Measurements from ENCODE around the gene WDR7.

The WDR7 gene

DNA sequence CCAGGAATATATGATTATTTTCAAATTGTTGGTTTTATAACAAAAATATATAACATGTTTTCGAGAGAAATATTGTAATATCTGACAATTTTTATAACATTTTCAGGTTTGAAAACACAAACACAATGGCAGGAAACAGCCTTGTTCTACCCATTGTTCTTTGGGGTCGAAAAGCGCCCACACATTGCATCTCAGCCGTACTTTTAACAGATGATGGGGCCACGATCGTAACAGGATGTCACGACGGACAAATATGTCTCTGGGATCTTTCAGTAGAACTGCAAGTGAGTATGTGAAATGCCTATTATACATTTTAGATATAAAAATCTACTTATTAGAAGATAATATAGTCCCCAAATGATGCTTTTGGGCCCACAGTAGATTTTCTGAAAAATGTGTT is 21.2 kb downstream of the WDR7 start:
- TF ChIP-seq, protein P1, sequence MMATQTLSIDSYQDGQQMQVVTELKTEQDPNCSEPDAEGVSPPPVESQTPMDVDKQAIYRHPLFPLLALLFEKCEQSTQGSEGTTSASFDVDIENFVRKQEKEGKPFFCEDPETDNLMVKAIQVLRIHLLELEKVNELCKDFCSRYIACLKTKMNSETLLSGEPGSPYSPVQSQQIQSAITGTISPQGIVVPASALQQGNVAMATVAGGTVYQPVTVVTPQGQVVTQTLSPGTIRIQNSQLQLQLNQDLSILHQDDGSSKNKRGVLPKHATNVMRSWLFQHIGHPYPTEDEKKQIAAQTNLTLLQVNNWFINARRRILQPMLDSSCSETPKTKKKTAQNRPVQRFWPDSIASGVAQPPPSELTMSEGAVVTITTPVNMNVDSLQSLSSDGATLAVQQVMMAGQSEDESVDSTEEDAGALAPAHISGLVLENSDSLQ (IDR thresholded peaks at IDR 0.05) = no peak
- TF ChIP-seq FOXA1 (IDR thresholded peaks at IDR 0.05) (no peak), BHLHE40 (IDR thresholded peaks at IDR 0.05; ENCODE audit: borderline replicate concordance) (no peak), LEF1 (IDR thresholded peaks at IDR 0.05; ENCODE audit: borderline replicate concordance) (no peak), FOXK2 (IDR thresholded peaks at IDR 0.05) (no peak), L3MBTL2 (conservative IDR thresholded peaks at IDR 0.05) (no peak), ZNF384 (IDR thresholded peaks at IDR 0.05) (no peak), ARNT (IDR thresholded peaks at IDR 0.05) (no peak), NFRKB (IDR thresholded peaks at IDR 0.05) (no peak), FOXM1 (IDR thresholded peaks at IDR 0.05; ENCODE audit: borderline replicate concordance) (no peak), TARDBP (IDR thresholded peaks at IDR 0.05) (no peak), SUZ12 (IDR thresholded peaks at IDR 0.05) (no peak), SP1 (IDR thresholded peaks at IDR 0.05) (no peak), CTBP1 (IDR thresholded peaks at IDR 0.05; ENCODE audit: borderline replicate concordance) (no peak), HDGF (IDR thresholded peaks at IDR 0.05; ENCODE audit: borderline replicate concordance) (no peak), ELF4 (IDR thresholded peaks at IDR 0.05) (no peak)
- CTCF ChIA-PET = no interaction called here
- DNase-seq (ENCODE audit: extremely low spot score) = no peak
- POLR2A ChIA-PET = no interaction called here

DNA sequence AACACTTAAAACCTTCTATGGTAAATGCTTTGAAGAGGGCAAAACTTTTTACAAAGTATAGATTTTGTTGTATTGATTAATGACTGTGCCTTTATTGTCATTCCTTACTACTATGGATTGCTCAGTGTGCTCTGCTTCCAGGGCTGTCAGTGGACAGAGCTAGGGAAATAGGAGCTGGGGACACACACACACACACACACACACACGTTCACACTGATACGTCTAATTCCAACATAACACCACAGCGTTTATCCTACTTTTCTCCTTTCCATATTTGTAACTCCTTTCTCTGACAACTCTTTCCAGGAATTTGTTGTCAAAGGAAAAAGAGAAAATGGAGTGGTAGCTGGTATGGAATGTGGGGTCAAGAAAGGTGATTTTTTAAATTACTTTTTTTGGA is 21.8 kb downstream of the WDR7 start:
- POLR2A ChIA-PET = no interaction called here
- no peak for TF ChIP-seq LEF1 (IDR thresholded peaks at IDR 0.05; ENCODE audit: borderline replicate concordance)
- no peak for TF ChIP-seq BHLHE40 (IDR thresholded peaks at IDR 0.05; ENCODE audit: borderline replicate concordance)
- TF ChIP-seq CTBP1 (IDR thresholded peaks at IDR 0.05; ENCODE audit: borderline replicate concordance) = no peak
- no peak for TF ChIP-seq FOXA1 (IDR thresholded peaks at IDR 0.05)
- no peak for TF ChIP-seq L3MBTL2 (conservative IDR thresholded peaks at IDR 0.05)
- TF ChIP-seq ZNF384 (IDR thresholded peaks at IDR 0.05) = no peak
- no peak for TF ChIP-seq NFRKB (IDR thresholded peaks at IDR 0.05)
- TF ChIP-seq ARNT (IDR thresholded peaks at IDR 0.05) = no peak
- no peak for TF ChIP-seq ELF4 (IDR thresholded peaks at IDR 0.05)
- TF ChIP-seq FOXK2 (IDR thresholded peaks at IDR 0.05) = no peak
- no peak for TF ChIP-seq TARDBP (IDR thresholded peaks at IDR 0.05)
- TF ChIP-seq FOXM1 (IDR thresholded peaks at IDR 0.05; ENCODE audit: borderline replicate concordance) = no peak
- TF ChIP-seq, protein P1 (IDR thresholded peaks at IDR 0.05) = no peak
- TF ChIP-seq SP1 (IDR thresholded peaks at IDR 0.05) = no peak
- TF ChIP-seq HDGF (IDR thresholded peaks at IDR 0.05; ENCODE audit: borderline replicate concordance) = no peak
- no peak for TF ChIP-seq SUZ12 (IDR thresholded peaks at IDR 0.05)
- CTCF ChIA-PET = no interaction called here
- no peak for DNase-seq (ENCODE audit: extremely low spot score)

DNA sequence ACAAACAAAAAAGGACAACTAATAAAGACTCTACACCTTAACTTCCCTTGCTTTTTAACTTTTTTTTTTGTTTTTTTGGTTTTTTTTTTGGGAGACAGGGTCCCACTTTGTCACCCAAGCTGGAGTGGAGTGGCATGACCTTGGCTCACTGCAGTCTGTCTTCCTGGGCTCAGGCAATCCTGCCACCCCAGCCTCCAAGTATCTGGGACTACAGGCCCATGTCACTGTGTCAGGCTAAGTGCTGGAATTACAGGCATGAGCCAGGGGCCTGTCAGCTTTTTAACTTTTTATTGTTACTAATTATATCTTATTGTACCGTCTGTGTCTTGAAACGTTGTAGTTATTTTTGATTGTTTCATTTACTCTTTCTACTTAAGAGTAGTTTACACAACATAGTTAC is 25.5 kb downstream of the WDR7 start:
- POLR2A ChIA-PET = no interaction called here
- no peak for TF ChIP-seq SP1 (IDR thresholded peaks at IDR 0.05)
- TF ChIP-seq BHLHE40 (IDR thresholded peaks at IDR 0.05; ENCODE audit: borderline replicate concordance) = no peak
- no peak for TF ChIP-seq FOXK2 (IDR thresholded peaks at IDR 0.05)
- CTCF ChIA-PET = no interaction called here
- no peak for DNase-seq (ENCODE audit: extremely low spot score)

DNA sequence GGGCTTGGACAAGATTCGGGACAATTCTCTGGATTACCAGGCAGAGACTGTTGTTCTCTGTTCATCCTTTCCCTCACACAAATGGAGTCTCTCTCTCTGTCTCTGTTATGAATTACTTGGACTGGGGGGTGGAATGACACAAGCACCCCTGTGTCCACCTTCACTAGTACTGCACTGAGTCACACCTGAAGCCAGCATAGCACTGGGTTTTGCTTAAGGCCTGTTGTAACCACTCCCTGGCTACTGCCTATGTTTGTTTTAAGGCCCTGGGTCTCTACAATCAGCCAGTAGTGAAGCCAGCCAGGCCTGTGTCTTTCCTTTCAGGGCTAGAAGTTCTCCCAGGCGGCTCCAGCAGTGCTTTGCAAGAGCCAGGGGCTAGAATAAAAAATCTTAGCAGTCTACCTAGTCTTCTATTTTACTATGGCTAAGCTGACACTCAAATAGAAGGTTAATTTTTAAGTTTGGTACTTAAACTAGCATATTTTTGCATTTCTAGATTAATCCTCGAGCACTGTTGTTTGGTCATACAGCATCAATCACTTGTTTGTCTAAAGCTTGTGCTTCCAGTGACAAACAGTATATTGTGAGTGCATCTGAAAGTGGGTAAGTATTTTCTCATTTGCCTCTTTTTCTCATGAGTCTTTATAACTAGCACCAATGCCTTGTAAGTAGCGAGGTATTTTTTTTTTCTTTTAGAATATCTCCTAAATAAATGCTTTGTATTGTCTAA is 27.8 kb downstream of the WDR7 start:
- POLR2A ChIA-PET = no interaction called here
- CTCF ChIA-PET = no interaction called here
- no peak for TF ChIP-seq LEF1 (IDR thresholded peaks at IDR 0.05; ENCODE audit: borderline replicate concordance)
- TF ChIP-seq, protein P1 (IDR thresholded peaks at IDR 0.05) = no peak
- no peak for TF ChIP-seq SUZ12 (IDR thresholded peaks at IDR 0.05)
- no peak for TF ChIP-seq FOXK2 (IDR thresholded peaks at IDR 0.05)
- TF ChIP-seq ARNT (IDR thresholded peaks at IDR 0.05) = no peak
- no peak for TF ChIP-seq L3MBTL2 (conservative IDR thresholded peaks at IDR 0.05)
- no peak for TF ChIP-seq ZNF384 (IDR thresholded peaks at IDR 0.05)
- DNase-seq (ENCODE audit: extremely low spot score) = no peak

DNA sequence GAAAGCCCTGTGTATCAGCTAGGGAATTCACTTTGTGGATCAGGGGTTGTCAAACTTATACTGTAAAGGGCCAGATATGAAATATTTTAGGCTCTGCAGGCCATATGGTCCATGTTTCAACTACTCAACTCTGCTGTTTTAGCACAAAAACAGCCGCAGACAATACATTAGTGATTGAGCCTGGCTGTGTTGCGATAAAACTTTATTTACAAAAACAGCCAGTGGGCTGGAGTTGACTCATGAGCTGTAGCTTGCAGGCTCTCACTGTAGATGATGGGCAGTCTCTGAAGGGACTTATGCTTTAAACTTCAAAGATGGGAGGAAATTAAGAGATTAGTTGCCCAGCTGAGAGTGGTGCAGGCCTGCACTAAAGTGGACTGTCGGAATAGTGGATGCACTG is 33.1 kb downstream of the WDR7 start:
- TF ChIP-seq SP1 (IDR thresholded peaks at IDR 0.05) (no peak), HDGF (IDR thresholded peaks at IDR 0.05; ENCODE audit: borderline replicate concordance) (no peak), FOXM1 (IDR thresholded peaks at IDR 0.05; ENCODE audit: borderline replicate concordance) (no peak), FOXK2 (IDR thresholded peaks at IDR 0.05) (no peak), SUZ12 (IDR thresholded peaks at IDR 0.05) (no peak), CTBP1 (IDR thresholded peaks at IDR 0.05; ENCODE audit: borderline replicate concordance) (no peak), NFRKB (IDR thresholded peaks at IDR 0.05) (no peak), LEF1 (IDR thresholded peaks at IDR 0.05; ENCODE audit: borderline replicate concordance) (no peak), L3MBTL2 (conservative IDR thresholded peaks at IDR 0.05) (no peak), FOXA1 (IDR thresholded peaks at IDR 0.05) (no peak)
- CTCF ChIA-PET = no interaction called here
- POLR2A ChIA-PET = no interaction called here
- no peak for DNase-seq (ENCODE audit: extremely low spot score)

DNA sequence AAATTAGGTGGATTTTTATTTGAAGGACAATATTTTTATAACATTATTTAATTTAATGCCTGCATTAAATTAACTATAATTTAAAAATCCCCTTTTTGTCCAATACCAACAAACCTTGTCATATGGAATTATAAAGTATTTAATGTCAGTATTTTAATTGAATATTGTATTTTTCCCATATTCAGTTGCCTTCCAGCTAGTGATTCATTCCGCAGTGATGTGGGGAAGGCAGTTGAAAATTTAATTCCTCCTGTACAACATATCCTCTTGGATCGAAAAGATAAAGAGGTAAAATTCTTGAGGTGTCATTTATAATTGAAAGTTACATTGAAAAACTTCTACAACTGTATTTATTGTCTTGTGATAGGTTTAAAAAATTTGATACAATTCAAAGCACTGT is 40.4 kb downstream of the WDR7 start:
- ChIA-PET CTCF (no interaction called here), POLR2A (no interaction called here)
- no peak for DNase-seq (ENCODE audit: extremely low spot score)
- TF ChIP-seq ZNF384 (IDR thresholded peaks at IDR 0.05) = no peak

DNA sequence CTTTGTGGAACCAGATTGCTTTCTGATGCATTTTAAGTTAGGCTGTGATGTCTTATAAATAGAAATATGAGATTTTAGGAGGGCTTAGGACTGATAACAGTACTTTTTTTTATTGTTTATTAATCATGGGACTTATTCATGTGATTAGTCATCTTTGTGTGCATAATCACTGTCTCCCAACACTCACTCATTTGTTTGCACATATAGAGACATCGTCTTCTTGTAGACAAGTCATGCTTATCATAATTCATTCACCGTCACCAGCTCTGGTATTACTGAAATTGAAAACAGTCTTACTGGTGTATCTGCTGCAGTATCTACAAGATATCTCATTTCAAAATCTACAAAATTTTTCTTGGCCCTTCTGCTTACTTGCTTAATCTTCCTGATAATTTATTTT is 45.8 kb downstream of the WDR7 start:
- CTCF ChIA-PET = no interaction called here
- DNase-seq (ENCODE audit: extremely low spot score) = no peak
- no peak for TF ChIP-seq NFRKB (IDR thresholded peaks at IDR 0.05)
- TF ChIP-seq SP1 (IDR thresholded peaks at IDR 0.05) = no peak
- TF ChIP-seq L3MBTL2 (conservative IDR thresholded peaks at IDR 0.05) = no peak
- no peak for TF ChIP-seq CTBP1 (IDR thresholded peaks at IDR 0.05; ENCODE audit: borderline replicate concordance)
- TF ChIP-seq HDGF (IDR thresholded peaks at IDR 0.05; ENCODE audit: borderline replicate concordance) = no peak
- no peak for TF ChIP-seq ELF4 (IDR thresholded peaks at IDR 0.05)
- no peak for TF ChIP-seq LEF1 (IDR thresholded peaks at IDR 0.05; ENCODE audit: borderline replicate concordance)
- no peak for TF ChIP-seq FOXM1 (IDR thresholded peaks at IDR 0.05; ENCODE audit: borderline replicate concordance)
- no peak for TF ChIP-seq ZNF384 (IDR thresholded peaks at IDR 0.05)
- no peak for TF ChIP-seq FOXA1 (IDR thresholded peaks at IDR 0.05)
- TF ChIP-seq TARDBP (IDR thresholded peaks at IDR 0.05) = no peak
- TF ChIP-seq SUZ12 (IDR thresholded peaks at IDR 0.05) = no peak
- no peak for TF ChIP-seq FOXK2 (IDR thresholded peaks at IDR 0.05)
- TF ChIP-seq, protein P1 (IDR thresholded peaks at IDR 0.05) = no peak
- TF ChIP-seq BHLHE40 (IDR thresholded peaks at IDR 0.05; ENCODE audit: borderline replicate concordance) = no peak
- TF ChIP-seq ARNT (IDR thresholded peaks at IDR 0.05) = no peak
- POLR2A ChIA-PET = no interaction called here
